Measurements from ENCODE around the gene DPYSL4.

DPYSL4 gene

DNA sequence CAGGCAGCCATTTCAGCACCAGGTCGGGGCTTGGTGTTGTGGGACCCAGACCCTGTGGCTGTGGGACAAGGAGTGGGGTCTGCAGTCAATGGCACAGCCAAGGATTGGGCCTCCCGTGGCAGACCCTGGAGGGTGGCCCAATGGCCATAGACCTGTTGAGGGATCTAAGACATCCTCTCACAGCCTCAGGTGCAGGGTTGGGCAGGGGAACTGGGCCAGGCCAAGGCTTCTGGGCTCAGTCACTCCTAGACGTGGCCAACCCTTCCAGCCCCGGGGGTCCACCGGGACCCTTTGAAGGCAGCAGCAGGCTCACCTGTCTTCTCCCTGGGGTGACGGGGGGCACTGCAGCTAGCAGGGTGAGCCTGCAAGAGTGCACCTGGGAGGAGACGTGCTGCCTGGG is 45.7 kb upstream of the DPYSL4 start:
- Histone ChIP-seq H3K27me3 (ENCODE audit: insufficient read depth, insufficient read length) (no peaks in the 10 kb centered on the region), H3K9me3 (ENCODE audit: insufficient read depth, low read length) (no peaks in the 10 kb centered on the region), H3K36me3 (ENCODE audit: insufficient read depth, insufficient read length, low read length) (no peaks in the 10 kb centered on the region), H3K4me3 (ENCODE audit: insufficient read length, low read depth) (no peak overlapping the region), H3K4me1 (ENCODE audit: insufficient read depth, insufficient read length) (peaks cover 4% of the 10 kb centered on the region), H3K9ac (ENCODE audit: insufficient read length, low read depth) (no peak overlapping the region)
- DNase-seq (ENCODE audit: low read depth, low spot score) = no peak
- TF ChIP-seq ZNF274 (IDR thresholded peaks at IDR 0.05; ENCODE audit: low read depth, low read length) = no peak
- TF ChIP-seq SUZ12 (IDR thresholded peaks at IDR 0.05; ENCODE audit: extremely low read depth, insufficient read depth, insufficient read length) = no peak
- no peak for TF ChIP-seq YY1 (IDR thresholded peaks at IDR 0.05; ENCODE audit: insufficient read depth, insufficient read length)

DNA sequence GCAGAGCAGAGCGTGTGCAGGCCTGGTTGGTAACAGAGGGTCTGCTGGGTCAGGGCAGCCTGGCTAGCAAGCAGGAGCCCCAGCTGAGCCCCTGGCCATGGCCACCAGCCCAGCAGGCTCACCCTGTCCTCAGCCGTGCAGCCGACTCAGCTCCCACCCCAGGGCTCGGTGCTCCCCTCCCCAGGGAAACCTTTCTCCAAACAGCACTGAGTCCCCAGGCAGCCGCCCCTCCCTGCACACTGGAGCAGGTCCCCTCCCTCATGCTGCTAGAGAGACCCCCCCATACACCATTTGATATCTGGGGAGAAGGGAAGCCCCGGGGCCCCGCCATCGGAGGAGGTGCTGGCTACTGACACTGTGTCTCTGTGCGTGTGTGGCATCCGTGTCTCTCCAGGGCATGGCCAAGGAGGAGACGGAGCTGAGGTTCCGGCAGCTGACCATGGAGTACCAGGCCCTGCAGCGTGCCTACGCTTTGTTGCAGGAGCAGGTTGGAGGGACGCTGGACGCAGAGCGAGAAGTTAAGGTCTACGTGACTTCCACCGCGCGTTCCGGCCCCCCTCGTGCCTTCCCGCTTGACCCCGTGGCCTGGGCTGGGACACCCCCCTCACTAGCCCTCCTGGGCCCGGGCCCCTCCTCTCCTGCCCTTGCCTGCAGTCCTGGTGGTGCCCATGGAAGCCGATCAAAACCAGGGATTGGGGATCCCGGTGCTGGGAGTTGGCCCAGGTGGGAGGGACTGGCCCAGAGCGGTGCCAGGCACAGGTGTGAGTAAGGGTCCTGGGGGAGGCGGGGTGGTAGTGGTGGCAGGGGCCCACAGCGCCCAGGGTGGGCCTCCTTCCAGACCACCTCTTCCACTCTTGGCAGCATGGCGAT is 45.0 kb upstream of the DPYSL4 start:
- no peak for DNase-seq (ENCODE audit: low read depth, low spot score)
- no peaks in the 10 kb centered on the region for H3K9me3 ChIP-seq (ENCODE audit: insufficient read depth, low read length)
- no peak overlapping the region for H3K9ac ChIP-seq (ENCODE audit: insufficient read length, low read depth)
- no peaks in the 10 kb centered on the region for H3K36me3 ChIP-seq (ENCODE audit: insufficient read depth, insufficient read length, low read length)
- H3K4me1 ChIP-seq (ENCODE audit: insufficient read depth, insufficient read length) = peaks cover 4% of the 10 kb centered on the region
- no peak overlapping the region for H3K4me3 ChIP-seq (ENCODE audit: insufficient read length, low read depth)
- no peaks in the 10 kb centered on the region for H3K27me3 ChIP-seq (ENCODE audit: insufficient read depth, insufficient read length)
- TF ChIP-seq ZNF274 (IDR thresholded peaks at IDR 0.05; ENCODE audit: low read depth, low read length) (no peak), SUZ12 (IDR thresholded peaks at IDR 0.05; ENCODE audit: extremely low read depth, insufficient read depth, insufficient read length) (no peak), YY1 (IDR thresholded peaks at IDR 0.05; ENCODE audit: insufficient read depth, insufficient read length) (no peak)

- no peak for DNase-seq (ENCODE audit: low read depth, low spot score)
- TF ChIP-seq YY1 (IDR thresholded peaks at IDR 0.05; ENCODE audit: insufficient read depth, insufficient read length) = no peak
- no peaks in the 10 kb centered on the region for H3K36me3 ChIP-seq (ENCODE audit: insufficient read depth, insufficient read length, low read length)
- H3K9ac ChIP-seq (ENCODE audit: insufficient read length, low read depth) = peak overlapping the region; percentile 56
- H3K27me3 ChIP-seq (ENCODE audit: insufficient read depth, insufficient read length) = no peaks in the 10 kb centered on the region
- H3K9me3 ChIP-seq (ENCODE audit: insufficient read depth, low read length) = no peaks in the 10 kb centered on the region
- no peak overlapping the region for H3K4me3 ChIP-seq (ENCODE audit: insufficient read length, low read depth)
- peaks cover 4% of the 10 kb centered on the region for H3K4me1 ChIP-seq (ENCODE audit: insufficient read depth, insufficient read length)
Observed at GRCh38 chr10:132142396-132143161, 44.2 kb upstream of the DPYSL4 start.

GRCh38 chr10:132143162-132143561 is 43.6 kb upstream of the DPYSL4 start:
- no peaks in the 10 kb centered on the region for H3K36me3 ChIP-seq (ENCODE audit: insufficient read depth, insufficient read length, low read length)
- TF ChIP-seq YY1 (IDR thresholded peaks at IDR 0.05; ENCODE audit: insufficient read depth, insufficient read length) = no peak
- TF ChIP-seq SUZ12 (IDR thresholded peaks at IDR 0.05; ENCODE audit: extremely low read depth, insufficient read depth, insufficient read length) = no peak
- no peak for TF ChIP-seq ZNF274 (IDR thresholded peaks at IDR 0.05; ENCODE audit: low read depth, low read length)
- DNase-seq (ENCODE audit: low read depth, low spot score) = no peak
- no peak overlapping the region for H3K4me3 ChIP-seq (ENCODE audit: insufficient read length, low read depth)
- no peaks in the 10 kb centered on the region for H3K27me3 ChIP-seq (ENCODE audit: insufficient read depth, insufficient read length)
- H3K9me3 ChIP-seq (ENCODE audit: insufficient read depth, low read length) = no peaks in the 10 kb centered on the region
- H3K4me1 ChIP-seq (ENCODE audit: insufficient read depth, insufficient read length) = peaks cover 4% of the 10 kb centered on the region
- no peak overlapping the region for H3K9ac ChIP-seq (ENCODE audit: insufficient read length, low read depth)

DNA sequence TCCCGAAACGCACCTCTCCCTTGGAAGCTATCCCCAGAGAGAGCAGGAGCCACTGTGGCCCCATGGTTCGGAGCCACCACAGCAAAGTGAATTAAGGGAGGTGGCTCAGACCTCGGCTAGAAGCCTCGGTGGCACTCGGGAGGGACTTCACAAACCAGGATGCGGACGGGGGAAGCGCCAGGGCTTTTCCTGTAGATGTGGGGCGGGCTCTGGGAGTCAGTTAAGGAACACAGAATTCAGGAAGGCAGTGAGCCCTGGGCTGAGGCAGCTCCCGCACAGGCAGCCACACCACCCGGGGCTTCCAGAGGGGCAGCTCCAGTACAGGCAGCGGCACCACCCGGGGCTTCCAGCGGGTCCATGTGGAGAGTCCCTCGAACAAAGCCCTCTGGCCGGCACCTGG is 42.7 kb upstream of the DPYSL4 start:
- Histone ChIP-seq H3K4me1 (ENCODE audit: insufficient read depth, insufficient read length) (peaks cover 4% of the 10 kb centered on the region), H3K4me3 (ENCODE audit: insufficient read length, low read depth) (no peak overlapping the region), H3K9ac (ENCODE audit: insufficient read length, low read depth) (no peak overlapping the region), H3K36me3 (ENCODE audit: insufficient read depth, insufficient read length, low read length) (no peaks in the 10 kb centered on the region), H3K27me3 (ENCODE audit: insufficient read depth, insufficient read length) (no peaks in the 10 kb centered on the region), H3K9me3 (ENCODE audit: insufficient read depth, low read length) (no peaks in the 10 kb centered on the region)
- TF ChIP-seq YY1 (IDR thresholded peaks at IDR 0.05; ENCODE audit: insufficient read depth, insufficient read length) = no peak
- no peak for TF ChIP-seq ZNF274 (IDR thresholded peaks at IDR 0.05; ENCODE audit: low read depth, low read length)
- no peak for TF ChIP-seq SUZ12 (IDR thresholded peaks at IDR 0.05; ENCODE audit: extremely low read depth, insufficient read depth, insufficient read length)
- no peak for DNase-seq (ENCODE audit: low read depth, low spot score)

GRCh38 chr10:132145002-132145401 is 41.7 kb upstream of the DPYSL4 start:
- Histone ChIP-seq H3K4me1 (ENCODE audit: insufficient read depth, insufficient read length) (peaks cover 4% of the 10 kb centered on the region), H3K9ac (ENCODE audit: insufficient read length, low read depth) (no peak overlapping the region), H3K27me3 (ENCODE audit: insufficient read depth, insufficient read length) (no peaks in the 10 kb centered on the region), H3K9me3 (ENCODE audit: insufficient read depth, low read length) (no peaks in the 10 kb centered on the region), H3K36me3 (ENCODE audit: insufficient read depth, insufficient read length, low read length) (no peaks in the 10 kb centered on the region), H3K4me3 (ENCODE audit: insufficient read length, low read depth) (no peak overlapping the region)
- TF ChIP-seq YY1 (IDR thresholded peaks at IDR 0.05; ENCODE audit: insufficient read depth, insufficient read length) (no peak), SUZ12 (IDR thresholded peaks at IDR 0.05; ENCODE audit: extremely low read depth, insufficient read depth, insufficient read length) (no peak), ZNF274 (IDR thresholded peaks at IDR 0.05; ENCODE audit: low read depth, low read length) (no peak)
- no peak for DNase-seq (ENCODE audit: low read depth, low spot score)

- Histone ChIP-seq H3K4me1 (ENCODE audit: insufficient read depth, insufficient read length) (peaks cover 4% of the 10 kb centered on the region), H3K9ac (ENCODE audit: insufficient read length, low read depth) (no peak overlapping the region), H3K36me3 (ENCODE audit: insufficient read depth, insufficient read length, low read length) (no peaks in the 10 kb centered on the region), H3K27me3 (ENCODE audit: insufficient read depth, insufficient read length) (no peaks in the 10 kb centered on the region), H3K9me3 (ENCODE audit: insufficient read depth, low read length) (no peaks in the 10 kb centered on the region), H3K4me3 (ENCODE audit: insufficient read length, low read depth) (no peak overlapping the region)
- no peak for DNase-seq (ENCODE audit: low read depth, low spot score)
- TF ChIP-seq ZNF274 (IDR thresholded peaks at IDR 0.05; ENCODE audit: low read depth, low read length) = no peak
- no peak for TF ChIP-seq SUZ12 (IDR thresholded peaks at IDR 0.05; ENCODE audit: extremely low read depth, insufficient read depth, insufficient read length)
- TF ChIP-seq YY1 (IDR thresholded peaks at IDR 0.05; ENCODE audit: insufficient read depth, insufficient read length) = no peak
Observed at GRCh38 chr10:132145521-132146185, 41.1 kb upstream of the DPYSL4 start.
